Tibial nerve (tissue), 4 donors: ENCODE measurements around the gene HEMK1.

Experiments used
- CTCF ChIP-seq, 5 experiments: fragments of 200-600 bp in 3 of 5; fragments of 450-650 bp in 2 of 5; sonication (generic) in 3 of 5; IDR thresholded peaks; one replicate each; pipeline ENCODE4 v1.5.1; 2016 to 2019; ENCODE audit warnings: antibody characterized with exemption in 5 of 5, mild to moderate bottlenecking in 3 of 5, moderate library complexity in 2 of 5
- EP300 ChIP-seq, 2 donors: sonication (generic); formaldehyde crosslinking; IDR thresholded peaks; one replicate each; pipeline ENCODE4 v1.6.1; 2017; ENCODE audit warnings: antibody characterized with exemption in 2 of 2, mild to moderate bottlenecking in 1 of 2

GRCh38 chr3:50626401-50626800 lies 57.1 kb downstream of the HEMK1 start:
- TF ChIP-seq EP300 (IDR thresholded peaks at IDR 0.05) (no peak), CTCF (IDR thresholded peaks at IDR 0.05) (no peak)
